Kidney (tissue), 14 donors: ENCODE results near the gene NDUFS4. TPM values are rescaled to one million over a fixed set of nuclear protein-coding genes. Genes with fewer than 3 reads are reported as not detected.

Experiments
- DNase-seq, 5 donors: peaks; one replicate each; pipeline ENCODE4 v3.0.0-alpha.2; 2013 to 2020
- FAIRE-seq: peaks from 2 replicates; lab custom pipeline; 2012; peaks lifted over from hg19 to GRCh38; lab: Jason Lieb, UNC
- H3K27ac ChIP-seq, 2 donors: one replicate each; pipeline ENCODE4 v1.7.0; 2013; ENCODE audit warnings: low read depth in 2 of 2, low read length in 2 of 2, inconsistent platforms in 1 of 2
- H3K27me3 ChIP-seq: one replicate; pipeline ENCODE4 v1.7.1; 2013; ENCODE audit warnings: low read length, inconsistent platforms; ENCODE audit not compliant: control insufficient read depth, insufficient read depth
- H3K36me3 ChIP-seq, 3 donors: one replicate each; pipeline versions ENCODE4 v1.7.0 to v1.7.1; 2013; ENCODE audit warnings: low read length in 3 of 3, control low read depth in 1 of 3, inconsistent platforms in 1 of 3; ENCODE audit not compliant: insufficient read depth in 3 of 3, control insufficient read depth in 2 of 3
- H3K4me1 ChIP-seq, 3 donors: one replicate each; pipeline versions ENCODE4 v1.7.0 to v1.7.1; 2013; ENCODE audit warnings: low read length in 3 of 3, inconsistent platforms in 1 of 3, low read depth in 1 of 3; ENCODE audit not compliant: control insufficient read depth in 2 of 3, insufficient read depth in 2 of 3
- H3K4me3 ChIP-seq, 3 donors: one replicate each; pipeline versions ENCODE4 v1.7.0 to v1.8.1; 2013; ENCODE audit warnings: low read length in 3 of 3, control low read depth in 1 of 3, inconsistent platforms in 1 of 3
- H3K9ac ChIP-seq, 3 donors: one replicate each; pipeline versions ENCODE4 v1.7.0 to v1.7.1; 2013; ENCODE audit warnings: low read length in 3 of 3, control low read depth in 1 of 3, inconsistent platforms in 1 of 3
- H3K9me3 ChIP-seq, 3 donors: one replicate each; pipeline versions ENCODE4 v1.7.0 to v1.7.1; 2013; ENCODE audit warnings: low read length in 3 of 3, control low read depth in 1 of 3, inconsistent platforms in 1 of 3; ENCODE audit not compliant: control insufficient read depth in 2 of 3, insufficient read depth in 1 of 3
- intact Hi-C: fragments of 100-400 bp; cut with DNase I; formaldehyde crosslinking; loops from one replicate; pipeline ENCODE4 v1.11.1; 2022
- polyA plus RNA-seq: library from polyadenylated mRNA; stranded (reverse); fragments of 350-450 nt; fragmentation: Illumina TruSeq; extraction: RNeasy Lipid Tissue Mini Kit (QIAGEN cat#74804); gene quantifications from one replicate; pipeline ENCODE4 v1.2.3, GENCODE V29; 2014; ENCODE audit warnings: low read depth, low replicate concordance; ENCODE audit not compliant: insufficient read depth
- total RNA-seq: library from RNA; stranded (reverse); fragmentation: NEBNext Ultra II Directional; extraction: Animal tissue kit (Norgen Biotek cat#: 25700); gene quantifications from one replicate; pipeline ENCODE4 v1.2.1, GENCODE V29; 2021
- TF ChIP-seq, protein P1 (sequence below): IDR thresholded peaks from 3 replicates; pipeline ENCODE4 v1.5.1; 2012; ENCODE audit warnings: mild to moderate bottlenecking, moderate library complexity, borderline replicate concordance; ENCODE audit not compliant: insufficient read depth; ENCODE audit errors: extremely low read depth
- donor health status: control.
- donor health status: control.
- donor health status: control.
- donor health status: control.
- donor health status: control.
- donor health status: DM: yes; HTN: yes; CAD: no.
- donor health status: Normal renal cell carcinoma (clear cell type).

Gene NDUFS4
- total and polyA plus RNA-seq, 2 donors from 2014 or later: 73.9 to 219 TPM

DNA sequence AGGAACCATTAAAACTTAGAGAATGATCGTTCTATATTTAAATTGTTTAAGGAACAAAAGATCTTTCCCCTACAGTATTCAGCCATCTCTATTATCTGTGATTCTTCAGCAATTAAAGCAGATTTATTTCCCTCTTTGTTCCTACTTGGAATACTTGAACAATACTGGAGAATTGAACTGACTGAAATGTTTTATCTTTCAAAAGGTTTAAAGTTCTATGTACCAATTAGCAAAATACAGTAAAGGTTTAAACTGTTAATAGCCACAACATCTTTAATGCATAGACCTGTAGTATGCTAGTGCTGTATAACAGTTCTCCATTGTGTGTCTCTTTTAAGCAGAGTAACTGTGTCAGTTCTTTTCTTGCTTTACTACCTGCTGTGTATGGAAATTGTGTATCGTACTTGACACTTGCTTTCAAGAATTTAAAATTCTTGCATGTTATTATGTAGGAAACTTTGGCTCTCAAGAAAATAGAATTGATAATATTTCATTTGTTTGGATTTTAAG, 54.0 kb downstream of the NDUFS4 start:
- TF ChIP-seq, protein P1, sequence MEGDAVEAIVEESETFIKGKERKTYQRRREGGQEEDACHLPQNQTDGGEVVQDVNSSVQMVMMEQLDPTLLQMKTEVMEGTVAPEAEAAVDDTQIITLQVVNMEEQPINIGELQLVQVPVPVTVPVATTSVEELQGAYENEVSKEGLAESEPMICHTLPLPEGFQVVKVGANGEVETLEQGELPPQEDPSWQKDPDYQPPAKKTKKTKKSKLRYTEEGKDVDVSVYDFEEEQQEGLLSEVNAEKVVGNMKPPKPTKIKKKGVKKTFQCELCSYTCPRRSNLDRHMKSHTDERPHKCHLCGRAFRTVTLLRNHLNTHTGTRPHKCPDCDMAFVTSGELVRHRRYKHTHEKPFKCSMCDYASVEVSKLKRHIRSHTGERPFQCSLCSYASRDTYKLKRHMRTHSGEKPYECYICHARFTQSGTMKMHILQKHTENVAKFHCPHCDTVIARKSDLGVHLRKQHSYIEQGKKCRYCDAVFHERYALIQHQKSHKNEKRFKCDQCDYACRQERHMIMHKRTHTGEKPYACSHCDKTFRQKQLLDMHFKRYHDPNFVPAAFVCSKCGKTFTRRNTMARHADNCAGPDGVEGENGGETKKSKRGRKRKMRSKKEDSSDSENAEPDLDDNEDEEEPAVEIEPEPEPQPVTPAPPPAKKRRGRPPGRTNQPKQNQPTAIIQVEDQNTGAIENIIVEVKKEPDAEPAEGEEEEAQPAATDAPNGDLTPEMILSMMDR: no peak
- no peak for DNase-seq

DNA sequence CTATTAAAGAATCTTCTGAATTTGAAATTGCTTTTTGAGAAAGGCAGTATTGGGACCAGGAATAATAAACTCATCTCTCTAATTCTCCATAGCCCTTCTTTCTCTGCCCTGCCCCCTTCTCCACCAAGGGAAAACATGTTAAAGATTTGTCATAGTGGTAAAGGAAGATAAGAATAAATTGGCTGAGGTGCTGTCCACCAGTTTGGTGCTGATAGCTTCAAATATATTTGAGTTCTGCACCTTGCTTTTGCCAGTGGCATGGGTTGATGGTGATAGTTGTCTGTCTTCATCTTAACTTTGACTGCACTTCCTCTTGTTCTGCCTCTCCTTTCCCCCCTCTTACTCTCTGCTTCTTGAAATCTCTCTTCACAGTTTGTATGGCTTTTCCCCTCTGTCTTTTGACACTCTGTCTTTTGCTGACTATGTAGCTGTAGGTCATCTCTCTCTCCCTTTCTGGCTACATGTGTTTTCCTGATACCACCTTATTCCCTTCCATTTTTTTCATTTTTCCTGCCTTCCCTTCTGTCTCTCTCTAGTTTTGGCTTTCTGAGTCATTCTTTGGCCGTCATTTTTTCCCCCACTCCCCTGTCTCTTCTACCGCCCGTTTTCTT, 56.6 kb downstream of the NDUFS4 start:
- no peak for FAIRE-seq

More for the DNA sequence above, 54.0 kb downstream of the NDUFS4 start:
- Histone ChIP-seq H3K27ac (no peak overlapping the region), H3K4me3 (no peak overlapping the region), H3K9ac (no peak overlapping the region), H3K36me3 (no peaks in the 10 kb centered on the region), H3K27me3 (no peaks in the 10 kb centered on the region), H3K4me1 (no peaks in the 10 kb centered on the region), H3K9me3 (no peaks in the 10 kb centered on the region)
- intact Hi-C loops: no loop called here
- FAIRE-seq: no peak

GRCh38 chr5:53631251-53631650, 70.8 kb downstream of the NDUFS4 start:
- H3K27ac ChIP-seq: no peak overlapping the region
- H3K4me3 ChIP-seq: no peak overlapping the region
- H3K9me3 ChIP-seq: no peaks in the 10 kb centered on the region
- FAIRE-seq (no peak), DNase-seq (no peak)
- H3K27me3 ChIP-seq: no peaks in the 10 kb centered on the region
- TF ChIP-seq, protein P1: no peak
- H3K9ac ChIP-seq: no peak overlapping the region
- intact Hi-C loops: no loop called here
- no peaks in the 10 kb centered on the region for H3K36me3 ChIP-seq
- H3K4me1 ChIP-seq: no peaks in the 10 kb centered on the region

More for the DNA sequence above, 56.6 kb downstream of the NDUFS4 start:
- Histone ChIP-seq H3K27ac (no peak overlapping the region), H3K27me3 (no peaks in the 10 kb centered on the region), H3K9me3 (no peaks in the 10 kb centered on the region), H3K9ac (no peak overlapping the region), H3K4me1 (no peaks in the 10 kb centered on the region), H3K4me3 (no peak overlapping the region), H3K36me3 (no peaks in the 10 kb centered on the region)
- TF ChIP-seq, protein P1: no peak
- DNase-seq: peak in 2 of 5 donors; percentile 7 to 29
- intact Hi-C loops: no loop called here
